Left lung (tissue), 10 donors: Measurements from ENCODE around the gene CRB2. TPM values are rescaled to one million over a fixed set of nuclear protein-coding genes. Genes with fewer than 3 reads are reported as not detected.

Source experiments
- ATAC-seq: fragments of 200-7000 bp; cut with Tn5 transposase; one replicate; pipeline ENCODE4 v1.9.1; 2020; ENCODE audit warnings: moderate library complexity
- DNase-seq, 4 donors: peaks; one replicate each; pipeline ENCODE4 v3.0.0-alpha.2; 2013 to 2020
- H3K27ac ChIP-seq, 2 donors: fragments of 200-600 bp; sonication (generic) in 1 of 2; one replicate each; pipeline versions ENCODE4 v1.5.0 to v1.8.0; 2020 to 2021
- H3K27me3 ChIP-seq, 2 donors: fragments of 200-600 bp; sonication (generic) in 1 of 2; one replicate each; pipeline versions ENCODE4 v1.5.0 to v1.8.0; 2020 to 2021
- H3K36me3 ChIP-seq, 2 donors: fragments of 200-600 bp; sonication (generic) in 1 of 2; one replicate each; pipeline versions ENCODE4 v1.5.0 to v1.8.0; 2020 to 2021
- H3K4me1 ChIP-seq, 2 donors: fragments of 200-600 bp; one replicate each; pipeline ENCODE4 v1.8.0; 2021
- H3K4me3 ChIP-seq, 2 donors: fragments of 200-600 bp; sonication (generic) in 1 of 2; one replicate each; pipeline versions ENCODE4 v1.5.0 to v1.8.0; 2020 to 2021; ENCODE audit warnings: mild to moderate bottlenecking in 1 of 2
- H3K9me3 ChIP-seq, 2 donors: fragments of 200-600 bp; sonication (generic) in 1 of 2; one replicate each; pipeline versions ENCODE4 v1.5.0 to v1.8.0; 2020 to 2021
- intact Hi-C, 2 donors: fragments of 100-400 bp; cut with DNase I; formaldehyde crosslinking; loops; one replicate each; pipeline versions ENCODE4 v1.11.2 to v1.14.2; 2022
- polyA plus RNA-seq, 6 donors: library from polyadenylated mRNA; unstranded; fragments of 120-200 nt; gene quantifications; one replicate each; pipeline ENCODE4 v1.2.1, GENCODE V29; 2013; ENCODE audit not compliant: insufficient read length in 6 of 6
- total RNA-seq, 2 donors: library from RNA; stranded (reverse); fragmentation: NEBNext Ultra II Directional; extraction: Animal tissue kit (Norgen Biotek cat#: 25700); gene quantifications; one replicate each; pipeline ENCODE4 v1.2.1, GENCODE V29; 2021
- TF ChIP-seq, protein P1 (sequence below), 2 donors: fragments of 200-600 bp; sonication (generic) in 1 of 2; IDR thresholded peaks; one replicate each; pipeline versions ENCODE4 v1.5.0 to v1.8.0; 2021; ENCODE audit warnings: antibody characterized with exemption in 2 of 2
- donor health status: DM: no; HTN: yes; CAD: no.
- donor health status: DM: no; HTN: no; CAD: no.

The CRB2 gene
- total and polyA plus RNA-seq, 8 donors: 0.08 to 0.58 (median 0.34) TPM

DNA sequence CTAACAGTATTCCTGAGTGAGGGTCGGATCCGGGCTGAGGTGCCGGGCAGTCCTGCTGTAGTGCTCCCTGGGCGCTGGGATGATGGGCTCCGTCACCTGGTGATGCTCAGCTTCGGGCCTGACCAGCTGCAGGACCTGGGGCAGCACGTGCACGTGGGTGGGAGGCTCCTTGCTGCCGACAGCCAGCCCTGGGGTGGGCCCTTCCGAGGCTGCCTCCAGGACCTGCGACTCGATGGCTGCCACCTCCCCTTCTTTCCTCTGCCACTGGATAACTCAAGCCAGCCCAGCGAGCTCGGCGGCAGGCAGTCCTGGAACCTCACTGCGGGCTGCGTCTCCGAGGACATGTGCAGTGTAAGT is 15.2 kb downstream of the CRB2 start:
- no peak overlapping the region for H3K27ac ChIP-seq
- peaks cover 30 to 95% of the 10 kb centered on the region in 2 donors for H3K27me3 ChIP-seq
- H3K4me3 ChIP-seq: no peak overlapping the region
- no peaks in the 10 kb centered on the region for H3K36me3 ChIP-seq
- peak in 1 of 4 donors; percentile 73 for DNase-seq
- intact Hi-C loops: no loop called here
- H3K9me3 ChIP-seq: no peaks in the 10 kb centered on the region
- H3K4me1 ChIP-seq: peaks cover 0 to 5% of the 10 kb centered on the region in 2 donors
- TF ChIP-seq, protein P1, sequence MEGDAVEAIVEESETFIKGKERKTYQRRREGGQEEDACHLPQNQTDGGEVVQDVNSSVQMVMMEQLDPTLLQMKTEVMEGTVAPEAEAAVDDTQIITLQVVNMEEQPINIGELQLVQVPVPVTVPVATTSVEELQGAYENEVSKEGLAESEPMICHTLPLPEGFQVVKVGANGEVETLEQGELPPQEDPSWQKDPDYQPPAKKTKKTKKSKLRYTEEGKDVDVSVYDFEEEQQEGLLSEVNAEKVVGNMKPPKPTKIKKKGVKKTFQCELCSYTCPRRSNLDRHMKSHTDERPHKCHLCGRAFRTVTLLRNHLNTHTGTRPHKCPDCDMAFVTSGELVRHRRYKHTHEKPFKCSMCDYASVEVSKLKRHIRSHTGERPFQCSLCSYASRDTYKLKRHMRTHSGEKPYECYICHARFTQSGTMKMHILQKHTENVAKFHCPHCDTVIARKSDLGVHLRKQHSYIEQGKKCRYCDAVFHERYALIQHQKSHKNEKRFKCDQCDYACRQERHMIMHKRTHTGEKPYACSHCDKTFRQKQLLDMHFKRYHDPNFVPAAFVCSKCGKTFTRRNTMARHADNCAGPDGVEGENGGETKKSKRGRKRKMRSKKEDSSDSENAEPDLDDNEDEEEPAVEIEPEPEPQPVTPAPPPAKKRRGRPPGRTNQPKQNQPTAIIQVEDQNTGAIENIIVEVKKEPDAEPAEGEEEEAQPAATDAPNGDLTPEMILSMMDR (IDR thresholded peaks at IDR 0.05): no peak
- ATAC-seq: no peak

DNA sequence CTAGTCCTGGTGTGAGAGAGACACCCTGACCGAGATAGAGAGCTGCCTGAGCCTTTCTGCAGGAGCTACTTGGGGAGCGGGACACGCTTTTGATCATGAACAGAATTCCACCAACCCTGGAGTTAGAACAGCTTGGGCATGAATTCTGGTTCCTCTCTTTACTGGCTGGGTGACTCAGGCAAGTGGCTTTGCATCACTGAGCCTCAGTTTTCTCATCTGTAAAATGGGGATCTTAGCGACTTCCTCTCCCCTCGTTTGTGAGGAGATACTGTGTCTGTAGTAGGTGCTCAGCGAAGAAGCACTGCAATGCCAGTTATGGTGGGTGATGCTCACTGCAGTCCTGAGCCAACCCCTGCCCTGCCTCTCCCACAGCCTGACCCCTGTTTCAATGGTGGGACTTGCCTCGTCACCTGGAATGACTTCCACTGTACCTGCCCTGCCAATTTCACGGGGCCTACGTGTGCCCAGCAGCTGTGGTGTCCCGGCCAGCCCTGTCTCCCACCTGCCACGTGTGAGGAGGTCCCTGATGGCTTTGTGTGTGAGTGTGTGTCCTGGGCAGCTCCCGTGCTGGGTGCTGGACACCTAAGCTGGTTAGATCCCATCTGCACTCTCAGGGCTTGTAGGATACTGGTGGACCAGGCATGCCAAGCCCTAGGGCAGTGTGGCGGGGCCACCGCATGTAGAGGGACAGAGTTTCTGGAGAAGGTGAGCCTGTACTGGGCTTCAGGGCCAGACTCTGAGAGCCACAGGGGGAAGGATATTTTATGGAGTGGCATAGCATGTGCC is 16.0 kb downstream of the CRB2 start:
- Histone ChIP-seq H3K27ac (no peak overlapping the region), H3K4me3 (no peak overlapping the region), H3K4me1 (peaks cover 0 to 5% of the 10 kb centered on the region in 2 donors), H3K27me3 (peaks cover 30 to 93% of the 10 kb centered on the region in 2 donors), H3K36me3 (no peaks in the 10 kb centered on the region), H3K9me3 (no peaks in the 10 kb centered on the region)
- ATAC-seq (no peak), DNase-seq (peak in 1 of 4 donors; percentile 45)
- TF ChIP-seq, protein P1 (IDR thresholded peaks at IDR 0.05): no peak
- intact Hi-C loops: no loop called here

DNA sequence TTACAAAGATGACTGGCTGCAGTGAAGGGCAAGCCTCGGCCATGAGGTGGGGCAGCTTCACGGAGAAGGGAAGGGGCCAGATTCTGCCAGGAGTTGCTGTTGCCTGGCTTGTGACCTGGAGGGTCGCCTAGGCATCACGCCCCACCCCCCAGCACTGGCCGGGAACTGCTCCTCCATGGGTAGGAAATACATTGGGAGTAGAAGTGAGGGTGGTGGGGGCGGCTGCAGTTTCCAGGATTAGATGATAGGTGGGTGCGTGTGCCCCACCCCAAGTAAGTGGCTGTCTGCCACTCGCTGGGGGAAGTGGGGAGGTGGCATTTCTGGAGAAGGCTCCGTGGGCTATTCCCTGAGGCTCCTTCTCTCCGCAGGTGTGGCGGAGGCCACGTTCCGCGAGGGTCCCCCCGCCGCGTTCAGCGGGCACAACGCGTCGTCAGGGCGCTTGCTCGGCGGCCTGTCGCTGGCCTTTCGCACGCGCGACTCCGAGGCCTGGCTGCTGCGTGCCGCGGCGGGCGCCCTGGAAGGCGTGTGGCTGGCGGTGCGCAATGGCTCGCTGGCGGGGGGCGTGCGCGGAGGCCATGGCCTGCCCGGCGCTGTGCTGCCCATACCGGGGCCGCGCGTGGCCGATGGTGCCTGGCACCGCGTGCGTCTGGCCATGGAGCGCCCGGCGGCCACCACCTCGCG is 16.9 kb downstream of the CRB2 start:
- Histone ChIP-seq H3K9me3 (no peaks in the 10 kb centered on the region), H3K27me3 (peaks cover 30 to 88% of the 10 kb centered on the region in 2 donors), H3K4me3 (no peak overlapping the region), H3K27ac (no peak overlapping the region), H3K36me3 (no peaks in the 10 kb centered on the region), H3K4me1 (peaks cover 0 to 5% of the 10 kb centered on the region in 2 donors)
- ATAC-seq (no peak), DNase-seq (peak in 1 of 4 donors; percentile 50)
- TF ChIP-seq, protein P1 (IDR thresholded peaks at IDR 0.05): no peak
- intact Hi-C loops: no loop called here

DNA sequence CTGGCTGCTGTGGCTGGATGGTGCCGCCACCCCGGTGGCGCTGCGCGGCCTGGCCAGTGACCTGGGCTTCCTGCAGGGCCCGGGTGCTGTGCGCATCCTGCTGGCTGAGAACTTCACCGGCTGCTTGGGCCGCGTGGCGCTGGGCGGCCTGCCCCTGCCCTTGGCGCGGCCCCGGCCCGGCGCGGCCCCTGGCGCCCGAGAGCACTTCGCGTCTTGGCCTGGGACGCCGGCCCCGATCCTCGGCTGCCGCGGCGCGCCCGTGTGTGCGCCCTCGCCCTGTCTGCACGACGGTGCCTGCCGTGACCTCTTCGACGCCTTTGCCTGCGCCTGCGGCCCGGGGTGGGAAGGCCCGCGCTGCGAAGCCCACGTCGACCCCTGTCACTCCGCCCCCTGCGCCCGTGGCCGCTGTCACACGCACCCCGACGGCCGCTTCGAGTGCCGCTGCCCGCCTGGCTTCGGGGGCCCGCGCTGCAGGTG is 17.5 kb downstream of the CRB2 start:
- intact Hi-C loops: no loop called here
- H3K36me3 ChIP-seq: no peaks in the 10 kb centered on the region
- H3K27me3 ChIP-seq: peaks cover 30 to 82% of the 10 kb centered on the region in 2 donors
- no peak overlapping the region for H3K27ac ChIP-seq
- no peaks in the 10 kb centered on the region for H3K9me3 ChIP-seq
- TF ChIP-seq, protein P1 (IDR thresholded peaks at IDR 0.05): no peak
- ATAC-seq (no peak), DNase-seq (peak in 1 of 4 donors; percentile 76)
- peaks cover 0 to 5% of the 10 kb centered on the region in 2 donors for H3K4me1 ChIP-seq
- no peak overlapping the region for H3K4me3 ChIP-seq

DNA sequence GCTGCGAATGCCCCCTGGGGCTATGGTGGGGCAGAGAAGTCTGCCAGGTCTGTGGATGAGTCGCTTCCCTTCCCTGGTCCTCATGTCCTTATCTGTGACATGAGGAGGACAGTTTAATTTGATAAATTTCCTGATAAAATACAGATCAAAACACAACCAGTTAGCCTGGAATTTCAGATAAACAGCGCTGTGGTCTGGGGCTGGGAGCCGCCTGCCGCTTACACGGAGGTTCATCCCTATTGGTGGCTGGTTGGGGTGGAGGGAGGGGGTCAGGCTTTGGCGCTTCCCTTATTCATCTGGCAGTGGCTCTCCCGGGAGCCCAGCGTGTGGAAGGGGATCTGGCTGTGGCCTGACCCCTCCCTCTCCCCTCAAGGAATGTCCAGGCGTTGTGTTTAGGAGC is 17.9 kb downstream of the CRB2 start:
- H3K36me3 ChIP-seq: no peaks in the 10 kb centered on the region
- ATAC-seq (no peak), DNase-seq (peak in 1 of 4 donors; percentile 33)
- H3K27me3 ChIP-seq: peaks cover 30 to 78% of the 10 kb centered on the region in 2 donors
- TF ChIP-seq, protein P1 (IDR thresholded peaks at IDR 0.05): no peak
- H3K9me3 ChIP-seq: no peaks in the 10 kb centered on the region
- peaks cover 0 to 5% of the 10 kb centered on the region in 2 donors for H3K4me1 ChIP-seq
- H3K4me3 ChIP-seq: no peak overlapping the region
- H3K27ac ChIP-seq: no peak overlapping the region
- intact Hi-C loops: no loop called here
